ENCODE data around the gene EVI5. TPM values are rescaled to one million over a fixed set of nuclear protein-coding genes. Genes with fewer than 3 reads are reported as not detected.

Gene EVI5
- total and polyA plus RNA-seq, 11 donors = 3.5 to 34.6 (median 23.5) TPM

GRCh38 chr1:92485381-92486250 lies 299.3 kb downstream of the EVI5 start:
- 1% methylated on average over 33 to 82 of the region's 82 CpGs for WGBS, 4 donors
- peaks cover 48 to 85% (median 62%) of the 10 kb centered on the region in 9 donors for H3K27me3 ChIP-seq
- peak in 3 of 4 donors; percentile 12 to 56 (median 46) for ATAC-seq

GRCh38 chr1:92484472-92485380 lies 300.2 kb downstream of the EVI5 start:
- peak overlapping the region in 1 of 12 donors; percentile 80 for H3K27ac ChIP-seq
- H3K9me3 ChIP-seq = no peaks in the 10 kb centered on the region
- intact Hi-C loops (cut with DNase I) = loop anchor here in 1 of 10 donors (10.0 kb wide), 1 partner anchor 340 kb away; no protein-coding TSS in a partner anchor
- H3K36me3 ChIP-seq = no peaks in the 10 kb centered on the region
- H3K4me3 ChIP-seq = peak overlapping the region; percentile 37 to 81 (median 54)
- TF ChIP-seq CTCF (IDR thresholded peaks at IDR 0.05) (no peak), POLR2A (IDR thresholded peaks at IDR 0.05) (no peak)
- H3K27me3 ChIP-seq = peaks cover 52 to 93% (median 71%) of the 10 kb centered on the region in 9 donors
- WGBS, 4 donors = 1 to 4% (median 2%) methylated on average over 49 to 65 of the region's 65 CpGs
- ATAC-seq = peak in 2 of 4 donors; percentile 7 to 11
- peaks cover 15 to 69% (median 54%) of the 10 kb centered on the region in 12 donors for H3K4me1 ChIP-seq
- DNase-seq = peak in 3 of 5 donors; percentile 20 to 68 (median 24)

More at GRCh38 chr1:92485381-92486250, 299.3 kb downstream of the EVI5 start:
- H3K27ac ChIP-seq = peak overlapping the region in 1 of 12 donors; percentile 80
- peaks cover 15 to 64% (median 54%) of the 10 kb centered on the region in 12 donors for H3K4me1 ChIP-seq
- TF ChIP-seq CTCF (IDR thresholded peaks at IDR 0.05) (peak in 3 of 12 donors; percentile 15 to 29 (median 26)), POLR2A (IDR thresholded peaks at IDR 0.05) (no peak)
- H3K36me3 ChIP-seq = no peaks in the 10 kb centered on the region
- intact Hi-C loops (cut with DNase I) = loop anchor here in 1 of 10 donors (10.0 kb wide), 1 partner anchor 339 kb away; no protein-coding TSS in a partner anchor
- H3K4me3 ChIP-seq = peak overlapping the region; percentile 37 to 81 (median 54)
- no peaks in the 10 kb centered on the region for H3K9me3 ChIP-seq
- peak in 4 of 5 donors; percentile 29 to 74 (median 40) for DNase-seq

GRCh38 chr1:92483610-92484471 lies 301.1 kb downstream of the EVI5 start:
- DNase-seq (peak in 1 of 5 donors; percentile 22), ATAC-seq (no peak)
- Histone ChIP-seq H3K36me3 (no peaks in the 10 kb centered on the region), H3K9me3 (no peaks in the 10 kb centered on the region), H3K4me1 (peaks cover 15 to 69% (median 54%) of the 10 kb centered on the region in 12 donors), H3K4me3 (peak overlapping the region; percentile 37 to 81 (median 54)), H3K27me3 (peaks cover 52 to 97% (median 74%) of the 10 kb centered on the region in 9 donors), H3K27ac (peak overlapping the region in 1 of 12 donors; percentile 80)
- 1 to 3% (median 2%) methylated on average over 50 to 56 of the region's 56 CpGs for WGBS, 4 donors
- no peak for TF ChIP-seq POLR2A (IDR thresholded peaks at IDR 0.05)
- no peak for TF ChIP-seq CTCF (IDR thresholded peaks at IDR 0.05)
- intact Hi-C loops (cut with DNase I) = loop anchor here in 1 of 10 donors (10.0 kb wide), 1 partner anchor 341 kb away; no protein-coding TSS in a partner anchor
